ENCODE results near the gene IRS1.

Gene IRS1

DNA sequence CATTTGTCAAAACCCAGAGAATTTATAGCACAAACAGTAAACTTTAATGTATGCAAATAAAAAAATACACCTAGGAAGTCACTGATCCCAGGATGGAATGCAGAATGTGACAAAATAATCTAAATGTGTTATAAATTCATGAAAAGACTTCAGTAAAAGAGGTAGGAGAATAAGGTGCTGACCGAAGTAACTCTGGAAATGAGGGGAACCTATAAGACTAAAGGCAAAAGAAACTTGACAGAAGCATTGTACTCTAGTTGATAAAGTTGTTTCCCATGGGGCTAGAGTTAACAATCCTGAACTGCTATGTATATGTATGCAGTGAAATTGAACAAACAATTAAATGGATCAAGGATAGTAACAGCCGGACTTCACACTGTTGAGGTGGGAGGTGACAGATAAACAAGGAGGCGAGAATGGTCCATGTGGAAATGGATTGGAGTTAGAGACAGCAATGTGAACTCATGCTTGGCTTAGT lies 24.5 kb downstream of the IRS1 start:
- CTCF ChIA-PET = no interaction called here
- DNase-seq (ENCODE audit: extremely low spot score) = no peak
- POLR2A ChIA-PET = no interaction called here
- TF ChIP-seq, protein P1, sequence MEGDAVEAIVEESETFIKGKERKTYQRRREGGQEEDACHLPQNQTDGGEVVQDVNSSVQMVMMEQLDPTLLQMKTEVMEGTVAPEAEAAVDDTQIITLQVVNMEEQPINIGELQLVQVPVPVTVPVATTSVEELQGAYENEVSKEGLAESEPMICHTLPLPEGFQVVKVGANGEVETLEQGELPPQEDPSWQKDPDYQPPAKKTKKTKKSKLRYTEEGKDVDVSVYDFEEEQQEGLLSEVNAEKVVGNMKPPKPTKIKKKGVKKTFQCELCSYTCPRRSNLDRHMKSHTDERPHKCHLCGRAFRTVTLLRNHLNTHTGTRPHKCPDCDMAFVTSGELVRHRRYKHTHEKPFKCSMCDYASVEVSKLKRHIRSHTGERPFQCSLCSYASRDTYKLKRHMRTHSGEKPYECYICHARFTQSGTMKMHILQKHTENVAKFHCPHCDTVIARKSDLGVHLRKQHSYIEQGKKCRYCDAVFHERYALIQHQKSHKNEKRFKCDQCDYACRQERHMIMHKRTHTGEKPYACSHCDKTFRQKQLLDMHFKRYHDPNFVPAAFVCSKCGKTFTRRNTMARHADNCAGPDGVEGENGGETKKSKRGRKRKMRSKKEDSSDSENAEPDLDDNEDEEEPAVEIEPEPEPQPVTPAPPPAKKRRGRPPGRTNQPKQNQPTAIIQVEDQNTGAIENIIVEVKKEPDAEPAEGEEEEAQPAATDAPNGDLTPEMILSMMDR (IDR thresholded peaks at IDR 0.05; ENCODE audit: control extremely low read depth, extremely low read depth, low read depth, missing control alignments) = no peak

DNA sequence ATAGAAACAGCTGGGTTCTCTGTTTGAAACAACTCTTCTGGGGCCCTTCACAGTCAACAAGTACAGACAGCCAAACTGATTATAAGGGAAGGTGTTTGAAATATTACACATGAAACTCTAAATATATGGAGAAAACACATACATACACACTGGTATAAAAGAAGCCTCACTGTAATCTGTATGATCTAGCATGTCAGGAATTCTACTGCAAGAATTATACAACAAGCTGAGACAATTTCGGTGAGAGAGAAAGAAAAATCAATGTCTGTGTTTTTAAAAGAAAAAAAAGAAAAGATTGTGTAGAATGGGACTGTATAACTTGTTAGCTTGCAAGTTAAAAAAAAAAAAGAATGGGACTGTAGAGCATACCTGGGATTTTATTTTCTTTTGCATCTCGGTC lies 26.3 kb downstream of the IRS1 start:
- ChIA-PET CTCF (interaction anchor here (0.7 to 1.7 kb wide), 3 partner anchors 9 to 76 kb away, joined by 3 to 4 read pairs (median 3); no protein-coding TSS in a partner anchor), POLR2A (no interaction called here)
- no peak for DNase-seq (ENCODE audit: extremely low spot score)
- TF ChIP-seq, protein P1 (IDR thresholded peaks at IDR 0.05; ENCODE audit: control extremely low read depth, extremely low read depth, low read depth, missing control alignments) = no peak

DNA sequence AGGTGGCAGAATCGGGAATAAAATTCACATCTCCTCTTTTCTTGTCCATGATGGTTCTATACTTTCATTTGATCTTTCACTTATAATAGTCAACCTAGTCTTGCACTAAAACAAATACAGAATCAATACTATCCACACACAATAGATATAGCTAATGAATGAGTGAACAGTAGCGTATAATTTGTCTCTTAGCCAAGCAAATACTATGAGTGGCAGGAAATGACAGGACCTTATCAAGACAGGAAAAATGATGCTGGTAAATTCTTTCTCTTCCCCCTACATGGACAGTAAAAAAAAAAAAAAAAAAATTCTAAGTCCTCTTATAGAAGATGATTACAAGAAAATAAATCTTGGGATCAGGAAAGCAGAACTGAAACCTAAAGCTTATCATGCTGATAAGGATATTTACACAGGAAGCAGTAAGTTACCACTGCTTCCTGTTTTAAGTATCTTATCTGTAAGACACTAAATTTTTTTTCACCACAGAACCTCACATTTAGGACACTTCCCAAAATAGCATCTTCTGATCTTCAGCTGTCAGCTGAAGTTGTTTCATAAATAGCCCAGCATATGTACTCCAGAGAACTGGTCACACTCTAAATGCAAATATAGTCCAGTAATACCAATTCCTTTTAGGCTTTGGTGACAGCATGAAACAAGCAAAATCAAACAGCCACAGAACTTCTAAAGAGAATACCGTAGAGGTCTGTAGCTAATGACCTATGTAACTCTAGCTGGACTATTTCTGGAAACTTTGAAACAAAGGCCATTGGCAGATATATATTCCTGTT lies 27.0 kb downstream of the IRS1 start:
- CTCF ChIA-PET = interaction anchor here (0.7 to 1.8 kb wide), 7 partner anchors 9 to 213 kb away, joined by 3 to 6 read pairs (median 4); partner anchors contain the start of gene IRS1

DNA sequence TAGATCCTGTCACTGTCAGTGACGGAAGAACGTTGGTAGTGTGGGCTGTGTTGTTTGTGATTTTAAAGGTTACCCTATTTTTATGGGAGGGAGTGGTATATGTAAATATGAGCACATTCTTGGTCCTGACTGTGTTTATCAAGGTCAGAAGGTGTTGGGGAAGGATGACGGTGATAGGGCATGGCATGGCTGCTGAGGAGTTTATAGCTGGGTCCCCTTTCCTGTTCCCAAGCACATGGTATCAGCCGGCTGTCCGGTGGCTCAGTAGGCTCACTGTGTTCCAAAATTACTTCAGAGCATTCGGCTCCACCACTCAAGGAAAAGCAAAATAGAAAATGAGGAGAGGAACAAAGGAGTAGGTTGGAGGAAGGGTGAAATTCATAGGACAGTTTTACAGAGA lies 28.6 kb downstream of the IRS1 start:
- TF ChIP-seq, protein P1 (IDR thresholded peaks at IDR 0.05; ENCODE audit: control extremely low read depth, extremely low read depth, low read depth, missing control alignments) = no peak
- POLR2A ChIA-PET = no interaction called here

More for the DNA sequence above, 27.0 kb downstream of the IRS1 start:
- peak; percentile 49 for DNase-seq (ENCODE audit: extremely low spot score)
- POLR2A ChIA-PET = interaction anchor here (0.7 kb wide), 1 partner anchor 253 kb away, joined by 3 read pairs; no protein-coding TSS in a partner anchor
- TF ChIP-seq, protein P1 (IDR thresholded peaks at IDR 0.05; ENCODE audit: control extremely low read depth, extremely low read depth, low read depth, missing control alignments) = no peak

DNA sequence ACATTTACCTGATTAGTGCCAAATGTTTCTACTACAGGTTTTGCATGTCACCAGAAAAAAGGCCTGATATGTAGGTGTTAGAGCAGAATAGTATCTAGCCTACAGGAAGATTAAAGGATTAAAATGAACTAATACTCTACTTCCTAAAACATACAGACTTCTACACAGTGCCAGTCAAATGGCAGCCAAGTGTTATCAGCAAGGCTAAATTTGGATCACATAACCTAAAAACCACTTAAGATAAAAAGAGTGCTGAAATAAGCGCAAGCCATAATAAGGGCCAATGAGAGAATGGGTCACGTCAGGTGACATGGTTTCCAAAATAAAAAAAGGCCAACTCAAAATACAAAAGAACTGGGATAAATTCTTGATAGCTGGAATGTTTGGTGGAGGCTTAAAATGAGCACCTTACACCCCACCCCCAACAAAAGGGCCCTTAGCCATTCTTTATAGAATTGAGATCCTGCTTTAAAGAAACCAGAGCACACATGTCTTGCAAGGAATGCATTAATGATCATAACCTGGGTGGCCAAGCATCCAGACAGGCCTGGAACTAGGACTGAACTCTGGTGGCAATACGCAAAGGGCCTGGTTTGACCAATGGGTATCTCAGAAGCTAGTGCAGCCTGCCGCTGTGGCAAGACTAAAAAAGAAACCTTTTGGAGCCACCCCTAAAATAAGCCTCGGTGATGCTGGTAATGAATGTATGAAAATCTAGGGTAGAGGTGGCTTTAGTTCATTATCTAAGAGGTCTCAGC lies 32.4 kb downstream of the IRS1 start:
- CTCF ChIA-PET = no interaction called here
- POLR2A ChIA-PET = no interaction called here
- TF ChIP-seq, protein P1 (IDR thresholded peaks at IDR 0.05; ENCODE audit: control extremely low read depth, extremely low read depth, low read depth, missing control alignments) = no peak

More for the DNA sequence above, 28.6 kb downstream of the IRS1 start:
- CTCF ChIA-PET = interaction anchor here (1.1 to 1.9 kb wide), 6 partner anchors 10 to 214 kb away, joined by 3 to 8 read pairs (median 4); no protein-coding TSS in a partner anchor
- DNase-seq (ENCODE audit: extremely low spot score) = no peak

DNA sequence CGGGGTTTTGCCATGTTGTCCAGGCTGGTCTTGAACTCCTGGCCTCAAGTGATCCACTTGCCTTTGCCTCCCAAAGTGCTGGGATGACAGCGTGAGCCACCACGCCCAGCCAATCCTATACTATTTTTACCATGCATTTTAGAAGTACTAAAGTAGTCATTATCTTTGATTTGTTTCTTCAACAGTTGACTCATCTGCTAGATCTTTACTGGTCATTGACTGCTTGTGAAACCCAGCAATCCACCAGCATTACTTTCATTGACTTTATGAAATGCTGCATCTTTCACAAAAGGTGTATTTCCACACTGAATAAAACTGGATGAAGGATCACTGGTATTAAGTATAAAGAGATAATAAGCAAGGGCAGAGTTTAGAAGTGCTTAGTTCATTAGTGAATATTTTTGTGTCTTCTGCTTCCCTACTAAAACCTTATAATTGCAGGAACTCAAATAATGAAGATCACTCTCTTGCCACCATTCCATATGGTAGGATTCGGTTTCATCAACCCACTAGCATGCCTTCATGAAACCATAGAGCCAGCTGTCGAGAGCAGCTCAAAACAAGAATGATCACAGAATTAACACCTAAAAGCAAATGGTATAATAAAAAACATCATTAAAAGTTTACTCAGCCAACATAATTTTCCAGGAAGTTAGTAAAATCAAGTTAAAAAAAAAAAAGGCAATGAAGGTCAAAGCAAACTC lies 33.1 kb downstream of the IRS1 start:
- TF ChIP-seq, protein P1 (IDR thresholded peaks at IDR 0.05; ENCODE audit: control extremely low read depth, extremely low read depth, low read depth, missing control alignments) = no peak
- POLR2A ChIA-PET = no interaction called here
- CTCF ChIA-PET = interaction anchor here (2.0 kb wide), 1 partner anchor 11 kb away, joined by 4 read pairs; no protein-coding TSS in a partner anchor
- DNase-seq (ENCODE audit: extremely low spot score) = no peak

More for the DNA sequence above, 32.4 kb downstream of the IRS1 start:
- no peak for DNase-seq (ENCODE audit: extremely low spot score)

All from GM10248 (cell line).